GM23338 (cell line): Measurements from ENCODE around the gene USP15.

Source experiments
- CREB1 ChIP-seq: fragments of 250-450 bp; sonication (Bioruptor Pico); IDR thresholded peaks from 2 replicates; pipeline ENCODE4 v1.5.0; 2020; ENCODE audit warnings: low read depth, mild to moderate bottlenecking, moderate library complexity
- CTCF ChIP-seq, 2 experiments: fragments of 200-600 bp in 1 of 2; sonication (generic) in 1 of 2; conservative IDR thresholded peaks; 2 replicates each; pipeline versions ENCODE4 v1.5.1 to v1.6.1; 2016 to 2017; ENCODE audit warnings: antibody characterized with exemption in 2 of 2, low read depth in 2 of 2, mild to moderate bottlenecking in 2 of 2, moderate library complexity in 1 of 2
- EZH2 ChIP-seq: fragments of 200-600 bp; sonication (generic); IDR thresholded peaks from one replicate; pipeline ENCODE4 v1.8.0; 2017; ENCODE audit warnings: antibody characterized with exemption, mild to moderate bottlenecking, low read depth; ENCODE audit not compliant: unreplicated experiment
- EZH2phosphoT487 ChIP-seq: fragments of 200-600 bp; sonication (generic); IDR thresholded peaks from one replicate; pipeline ENCODE4 v1.8.1; 2018; ENCODE audit warnings: antibody characterized with exemption; ENCODE audit not compliant: unreplicated experiment
- JUNB ChIP-seq: IDR thresholded peaks from one replicate; pipeline ENCODE4 v1.6.1; 2016; ENCODE audit warnings: antibody characterized with exemption; ENCODE audit not compliant: unreplicated experiment
- NANOG ChIP-seq: IDR thresholded peaks from 2 replicates; pipeline ENCODE4 v1.6.1; 2016; ENCODE audit warnings: antibody characterized with exemption, borderline replicate concordance
- POLR2AphosphoS5 ChIP-seq: IDR thresholded peaks from 2 replicates; pipeline ENCODE4 v1.6.1; 2016; ENCODE audit warnings: antibody characterized with exemption, low read depth
- REST ChIP-seq: IDR thresholded peaks from one replicate; pipeline ENCODE4 v1.6.1; 2018; ENCODE audit warnings: antibody characterized with exemption; ENCODE audit not compliant: unreplicated experiment
- ZNF114 ChIP-seq: fragments of 250-450 bp; sonication (Bioruptor Pico); IDR thresholded peaks from 2 replicates; pipeline ENCODE4 v1.5.0; 2020; ENCODE audit warnings: mild to moderate bottlenecking, moderate library complexity

GRCh38 chr12:62285284-62285683 is 25.1 kb downstream of the USP15 start:
- TF ChIP-seq CTCF (conservative IDR thresholded peaks at IDR 0.05; ENCODE audit: low read depth in 2 of 2): no peak
- TF ChIP-seq NANOG: no peak
- no peak for TF ChIP-seq EZH2
- TF ChIP-seq POLR2AphosphoS5: no peak
- TF ChIP-seq REST: no peak
- no peak for TF ChIP-seq ZNF114 (CRISPR knock-in tag)
- TF ChIP-seq EZH2phosphoT487: no peak
- TF ChIP-seq CREB1 (CRISPR knock-in tag): no peak
- no peak for TF ChIP-seq JUNB
